Fibroblast of skin of back (primary cell): ENCODE results near the gene SH2D2A.

ENCODE experiments used
- DNase-seq: peaks from one replicate; pipeline ENCODE4 v3.0.0-alpha.2; 2013

The SH2D2A gene

GRCh38 chr1:156847591-156848460, 31.2 kb upstream of the SH2D2A start:
- DNase-seq, result no peak

GRCh38 chr1:156846643-156847042, 30.0 kb upstream of the SH2D2A start:
- DNase-seq, result no peak

- no peak for DNase-seq
Measured at GRCh38 chr1:156845953-156846545, 29.4 kb upstream of the SH2D2A start.

- DNase-seq, result no peak
Measured at GRCh38 chr1:156845055-156845952, 28.7 kb upstream of the SH2D2A start.

- DNase-seq, result no peak
Measured at GRCh38 chr1:156844638-156845037, 28.0 kb upstream of the SH2D2A start.

- no peak for DNase-seq
Measured at GRCh38 chr1:156844102-156844501, 27.5 kb upstream of the SH2D2A start.

GRCh38 chr1:156842618-156843300, 26.1 kb upstream of the SH2D2A start:
- DNase-seq, result no peak

GRCh38 chr1:156841295-156841855, 24.7 kb upstream of the SH2D2A start:
- DNase-seq, result no peak

GRCh38 chr1:156840898-156841279, 24.2 kb upstream of the SH2D2A start:
- no peak for DNase-seq

- no peak for DNase-seq
Measured at GRCh38 chr1:156840186-156840897, 23.7 kb upstream of the SH2D2A start.

GRCh38 chr1:156839426-156840109, 22.9 kb upstream of the SH2D2A start:
- DNase-seq, result no peak

GRCh38 chr1:156838972-156839371, 22.3 kb upstream of the SH2D2A start:
- no peak for DNase-seq

GRCh38 chr1:156836892-156837291, 20.2 kb upstream of the SH2D2A start:
- no peak for DNase-seq

GRCh38 chr1:156836041-156836654, 19.5 kb upstream of the SH2D2A start:
- DNase-seq, result no peak

GRCh38 chr1:156834322-156834721, 17.7 kb upstream of the SH2D2A start:
- no peak for DNase-seq

GRCh38 chr1:156833603-156834002, 17.0 kb upstream of the SH2D2A start:
- DNase-seq, result no peak

- DNase-seq, result no peak
Measured at GRCh38 chr1:156832434-156832833, 15.8 kb upstream of the SH2D2A start.

GRCh38 chr1:156828400-156829124, 11.9 kb upstream of the SH2D2A start:
- no peak for DNase-seq

- no peak for DNase-seq
Measured at GRCh38 chr1:156826630-156827029, 10.0 kb upstream of the SH2D2A start.
